HL-60 (cell line): Measurements from ENCODE around the gene DNAJB6.

Experiments
- DNase-seq, 2 experiments: peaks; one replicate each; pipeline ENCODE4 v3.0.0-alpha.2; 2010 to 2020; ENCODE audit warnings: low read depth in 1 of 2, low spot score in 1 of 2
- H3K27ac ChIP-seq: fragments of 250-450 bp; sonication (Bioruptor Pico); replicated peaks from 2 replicates; pipeline ENCODE4 v1.5.1; 2020; ENCODE audit warnings: mild to moderate bottlenecking, moderate library complexity
- H3K27me3 ChIP-seq: fragments of 250-450 bp; sonication (Bioruptor Pico); 2 replicates; pipeline ENCODE4 v1.5.1; 2021; ENCODE audit warnings: mild to moderate bottlenecking, moderate library complexity; ENCODE audit not compliant: insufficient read depth, poor library complexity, severe bottlenecking
- H3K4me3 ChIP-seq: replicated peaks from 2 replicates; pipeline ENCODE4 v1.5.1; 2011; ENCODE audit warnings: mild to moderate bottlenecking, control low read depth, low read length; ENCODE audit not compliant: insufficient read depth
- CTCF ChIP-seq: IDR thresholded peaks from one replicate; pipeline ENCODE4 v1.5.1; 2011; ENCODE audit warnings: low read length, control low read depth, inconsistent platforms; ENCODE audit not compliant: insufficient read depth
- GABPA ChIP-seq: IDR thresholded peaks from 2 replicates; pipeline ENCODE4 v1.6.1; 2012; ENCODE audit warnings: low read depth
- POLR2AphosphoS5 ChIP-seq: IDR thresholded peaks from 2 replicates; pipeline ENCODE4 v1.6.1; 2012; ENCODE audit warnings: low read depth
- REST ChIP-seq: IDR thresholded peaks from 2 replicates; pipeline ENCODE4 v1.6.1; 2012; ENCODE audit warnings: low read depth; ENCODE audit not compliant: insufficient replicate concordance
- SPI1 ChIP-seq: IDR thresholded peaks from 2 replicates; pipeline ENCODE4 v1.6.1; 2012; ENCODE audit warnings: low read depth, mild to moderate bottlenecking, borderline replicate concordance
- long read RNA-seq: library from polyadenylated mRNA; unstranded; transcript quantifications from one replicate; pipeline ENCODE4 v2.0.0, GENCODE V29; 2020

The DNAJB6 gene
- long read RNA-seq, full-length matches to known transcripts, result 649 of 688 reads
- long read RNA-seq, partial matches to known transcripts, result 10 of 688 reads
- long read RNA-seq, other reads (novel, unspliced or antisense), result 29 of 688 reads

DNA sequence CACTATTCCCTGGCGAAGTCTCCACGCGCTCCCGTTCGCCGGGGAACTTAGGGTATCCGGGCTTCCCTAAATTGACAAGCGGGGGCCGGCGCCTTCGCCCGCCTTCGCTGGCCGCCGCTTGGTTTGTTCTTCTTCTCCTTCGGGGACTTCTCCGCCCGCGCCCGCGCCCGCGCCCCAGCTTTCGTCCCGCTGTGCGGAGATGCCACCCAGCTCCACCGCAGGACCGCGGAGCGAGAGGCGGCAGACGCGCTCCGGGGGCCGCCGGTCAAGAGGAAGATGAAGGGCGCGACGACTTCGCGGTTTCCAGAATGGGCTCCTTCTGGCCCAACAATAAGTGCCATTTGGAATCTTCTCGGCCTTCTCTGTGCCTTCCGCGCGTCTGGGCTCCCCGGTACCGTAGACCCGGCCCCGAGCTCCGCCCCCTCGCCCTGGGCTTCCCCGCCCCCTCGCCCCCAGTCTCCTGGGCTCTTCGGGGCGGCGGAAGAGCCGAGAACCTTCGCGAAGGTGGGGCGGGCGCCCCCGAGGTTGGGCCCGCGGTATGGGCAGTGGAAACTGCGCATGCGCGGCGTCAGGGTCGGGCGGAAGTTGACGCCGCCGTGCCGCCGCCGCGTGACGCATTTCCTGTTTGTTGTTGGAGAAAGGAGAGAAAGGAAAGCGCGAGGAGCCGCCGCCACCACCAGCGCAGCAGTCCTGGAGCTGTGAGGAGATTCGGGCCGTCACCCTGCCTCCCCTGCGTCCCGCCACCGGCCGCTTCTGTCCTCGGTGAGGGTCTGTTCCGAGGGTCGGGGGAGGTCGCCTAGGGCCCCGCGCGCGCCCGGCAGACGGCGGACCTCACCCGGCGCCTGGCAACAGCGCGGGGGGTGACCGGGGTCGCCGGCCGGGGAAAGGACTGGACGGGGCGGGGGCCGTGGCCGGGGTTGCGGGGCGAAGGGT, at the start of gene DNAJB6:
Gene DNAJB6, plus strand, starts transcription at position 622 of the 933 bp plus-strand sequence. CDS start 21,569 bp downstream, outside the sequence.
- Histone ChIP-seq H3K4me3 (peak within 1 kb of the TSS; percentile 63), H3K27me3 (no peaks in the 10 kb centered on the region), H3K27ac (peak within 1 kb of the TSS; percentile 83)

GRCh38 chr7:157291404-157292080, 45.3 kb upstream of the DNAJB6 start:
- no peak overlapping the region for H3K27ac ChIP-seq
- TF ChIP-seq SPI1, result no peak
- TF ChIP-seq POLR2AphosphoS5, result no peak
- TF ChIP-seq GABPA, result no peak
- no peak for TF ChIP-seq CTCF
- TF ChIP-seq REST, result no peak
- H3K4me3 ChIP-seq, result no peak overlapping the region
- no peak for DNase-seq
- no peaks in the 10 kb centered on the region for H3K27me3 ChIP-seq

More for the DNA sequence above, at the start of gene DNAJB6:
- peak; percentile 79 to 90 for DNase-seq
- TF ChIP-seq POLR2AphosphoS5 (no peak; the same call in 1 of the 2 replicates), GABPA (peak; percentile 87), SPI1 (peak; percentile 53; the same call in 1 of the 2 replicates)

DNA sequence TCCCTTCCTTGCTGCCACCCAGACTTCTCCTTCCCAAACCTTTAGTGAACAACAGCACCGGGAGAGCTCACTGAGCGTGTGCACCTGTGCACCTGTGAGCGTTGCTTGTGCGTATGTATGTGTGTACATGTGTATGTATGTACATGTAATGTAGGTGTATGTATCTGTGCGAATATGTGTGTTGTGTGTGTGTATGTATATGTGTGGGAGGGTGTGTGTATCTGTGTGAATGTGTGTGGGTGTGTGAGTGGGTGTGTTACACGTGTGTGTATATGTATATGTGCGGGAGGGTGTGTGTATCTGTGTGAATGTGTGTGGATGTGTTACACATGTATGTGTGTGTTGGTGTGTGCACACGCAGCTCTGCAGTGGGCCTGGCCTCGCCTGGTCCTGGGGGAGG, 44.5 kb upstream of the DNAJB6 start:
- Histone ChIP-seq H3K4me3 (no peak overlapping the region), H3K27ac (no peak overlapping the region), H3K27me3 (no peaks in the 10 kb centered on the region)
- TF ChIP-seq REST, result no peak
- TF ChIP-seq CTCF, result no peak
- no peak for TF ChIP-seq SPI1
- TF ChIP-seq GABPA, result no peak
- no peak for TF ChIP-seq POLR2AphosphoS5
- DNase-seq, result no peak
